HCT116 (cell line): ENCODE results near the gene KERA. TPM values are rescaled to one million over a fixed set of nuclear protein-coding genes. Genes with fewer than 3 reads are reported as not detected.

ENCODE experiments used
- ATAC-seq: fragments of 200-7000 bp; cut with Tn5 transposase; 2 replicates; pipeline ENCODE4 v1.9.1; 2020; ENCODE audit warnings: mild to moderate bottlenecking, moderate library complexity
- BruUV-seq: library from RNA; stranded (reverse); fragments of 400-500 nt; replicated peaks from 2 replicates; lab custom pipeline; 2021; lab: Mats Ljungman, UMichigan
- CTCF ChIA-PET: fragments of 300-600 bp; sonication (Branson Sonifier 250); formaldehyde crosslinking; loops from one replicate; lab custom pipeline; 2021; ENCODE audit warnings: antibody characterized with exemption; lab: Charles Lee
- POLR2A ChIA-PET: fragments of 300-600, 350-600 bp; sonication (Branson Sonifier 250); formaldehyde crosslinking; loops from one replicate; lab custom pipeline; 2021; ENCODE audit warnings: antibody characterized with exemption; lab: Charles Lee
- RAD21 ChIA-PET, 2 experiments: fragments of 300-600 bp; sonication (Branson Sonifier 250); formaldehyde crosslinking; loops; one replicate each; lab custom pipeline; 2023; ENCODE audit warnings: low total read pairs in 2 of 2; ENCODE audit not compliant: uncharacterized antibody in 2 of 2, unreplicated experiment in 2 of 2, low non-redundant PET in 1 of 2; lab: Charles Lee
- DNase-seq: peaks from one replicate; pipeline ENCODE4 v3.0.0-alpha.2; 2010; ENCODE audit warnings: low read depth, low spot score
- H2AFZ ChIP-seq: fragments of 200-600 bp; shearing (Covaris generic), sonication (generic); 2 replicates; pipeline ENCODE4 v1.6.1; 2017; ENCODE audit warnings: low read depth, mixed run types, mixed read lengths, antibody characterized with exemption, low read length; ENCODE audit not compliant: poor library complexity, severe bottlenecking
- H3K27ac ChIP-seq: 2 replicates; pipeline ENCODE4 v1.5.1; 2012; ENCODE audit warnings: low read depth, low read length
- H3K27me3 ChIP-seq: fragments of 200-600 bp; sonication (generic); 2 replicates; pipeline ENCODE4 v1.6.1; 2016; ENCODE audit warnings: mixed run types, low read length, mixed read lengths; ENCODE audit not compliant: insufficient read depth
- H3K36me3 ChIP-seq, 2 experiments: fragments of 200-500 bp in 1 of 2; fragments of 200-600 bp in 1 of 2; sonication (Bioruptor generic) in 1 of 2; sonication (generic) in 1 of 2; 2 replicates each; pipeline versions ENCODE4 v1.5.1 to v1.6.1; 2014 to 2016; ENCODE audit warnings: low read length in 2 of 2, inconsistent platforms in 1 of 2, mixed read lengths in 1 of 2, mixed run types in 1 of 2; ENCODE audit not compliant: insufficient read depth in 2 of 2, control insufficient read depth in 1 of 2
- H3K4me1 ChIP-seq, 2 experiments: fragments of 200-600 bp in 1 of 2; sonication (generic) in 1 of 2; 2 replicates each; pipeline versions ENCODE4 v1.5.1 to v1.6.1; 2012 to 2017; ENCODE audit warnings: low read length in 2 of 2, inconsistent platforms in 1 of 2, mild to moderate bottlenecking in 1 of 2, mixed read lengths in 1 of 2, mixed run types in 1 of 2, moderate library complexity in 1 of 2; ENCODE audit not compliant: insufficient read depth in 2 of 2, control insufficient read depth in 1 of 2
- H3K4me2 ChIP-seq: fragments of 200-600 bp; sonication (generic); 2 replicates; pipeline ENCODE4 v1.6.1; 2017; ENCODE audit warnings: mixed run types, low read length, mixed read lengths
- H3K4me3 ChIP-seq, 2 experiments: fragments of 200-600 bp in 1 of 2; sonication (generic) in 1 of 2; replicated peaks in 1 of 2; 2 replicates each; pipeline ENCODE4 v1.5.1; 2011 to 2016; ENCODE audit warnings: low read length in 2 of 2, control low read depth in 1 of 2, low read depth in 1 of 2, mild to moderate bottlenecking in 1 of 2, mixed read lengths in 1 of 2, mixed run types in 1 of 2
- H3K79me2 ChIP-seq: fragments of 200-600 bp; sonication (generic); 2 replicates; pipeline ENCODE4 v1.6.1; 2017; ENCODE audit warnings: mild to moderate bottlenecking, mixed run types, low read length, moderate library complexity, mixed read lengths; ENCODE audit not compliant: insufficient read depth
- H3K9ac ChIP-seq: fragments of 200-600 bp; sonication (generic); 2 replicates; pipeline ENCODE4 v1.6.1; 2016; ENCODE audit warnings: low read length, mixed read lengths
- H3K9me2 ChIP-seq: fragments of 200-600 bp; sonication (generic), shearing (Covaris generic); 2 replicates; pipeline ENCODE4 v1.6.1; 2017; ENCODE audit warnings: mixed run types, mild to moderate bottlenecking, moderate library complexity; ENCODE audit not compliant: insufficient read depth
- H3K9me3 ChIP-seq, 2 experiments: fragments of 200-500 bp in 1 of 2; fragments of 200-600 bp in 1 of 2; sonication (Bioruptor generic) in 1 of 2; sonication (generic) in 1 of 2; 2 replicates each; pipeline ENCODE4 v1.6.1; 2014 to 2017; ENCODE audit warnings: low read length in 2 of 2, mixed read lengths in 2 of 2, inconsistent platforms in 1 of 2, low read depth in 1 of 2, mild to moderate bottlenecking in 1 of 2, mixed run types in 1 of 2, moderate library complexity in 1 of 2; ENCODE audit not compliant: control insufficient read depth in 1 of 2, insufficient read depth in 1 of 2
- H4K20me1 ChIP-seq: fragments of 200-600 bp; sonication (generic), shearing (Covaris generic); 2 replicates; pipeline ENCODE4 v1.6.1; 2017; ENCODE audit warnings: mixed run types, mild to moderate bottlenecking, moderate library complexity; ENCODE audit not compliant: insufficient read depth
- CBX3 ChIP-seq: IDR thresholded peaks from 2 replicates; pipeline ENCODE4 v1.6.1; 2012; ENCODE audit warnings: low read depth
- EGR1 ChIP-seq: IDR thresholded peaks from 2 replicates; pipeline ENCODE4 v1.6.1; 2012; ENCODE audit warnings: low read depth
- ELF1 ChIP-seq: IDR thresholded peaks from 2 replicates; pipeline ENCODE4 v1.6.1; 2012; ENCODE audit warnings: low read depth, borderline replicate concordance
- EZH2phosphoT487 ChIP-seq: fragments of 200-600 bp; IDR thresholded peaks from 2 replicates; pipeline ENCODE4 v1.6.1; 2018; ENCODE audit warnings: antibody characterized with exemption, borderline replicate concordance
- POLR2A ChIP-seq: IDR thresholded peaks from 2 replicates; pipeline ENCODE4 v1.7.0; 2011; ENCODE audit warnings: borderline replicate concordance; ENCODE audit not compliant: insufficient read depth, insufficient read length; ENCODE audit errors: extremely low read depth
- RAD21 ChIP-seq: IDR thresholded peaks from 2 replicates; pipeline ENCODE4 v1.6.1; 2012; ENCODE audit warnings: low read depth, mild to moderate bottlenecking
- SIN3A ChIP-seq: IDR thresholded peaks from 2 replicates; pipeline ENCODE4 v1.6.1; 2012; ENCODE audit warnings: low read depth
- SRF ChIP-seq: IDR thresholded peaks from 2 replicates; pipeline ENCODE4 v1.6.1; 2012; ENCODE audit warnings: low read depth
- TCF7L2 ChIP-seq: IDR thresholded peaks from 2 replicates; pipeline ENCODE4 v1.7.0; 2011; ENCODE audit warnings: borderline replicate concordance, inconsistent platforms; ENCODE audit not compliant: insufficient read depth, insufficient read length; ENCODE audit errors: extremely low read depth
- YY1 ChIP-seq: IDR thresholded peaks from 2 replicates; pipeline ENCODE4 v1.6.1; 2011; ENCODE audit warnings: low read length, low read depth, moderate library complexity, mild to moderate bottlenecking; ENCODE audit not compliant: insufficient replicate concordance; ENCODE audit errors: extremely low read depth
- ZFX ChIP-seq: fragments of 450-650 bp; IDR thresholded peaks from 2 replicates; pipeline ENCODE4 v1.6.1; 2017
- ZNF274 ChIP-seq: fragments of 200-500 bp; sonication (Bioruptor generic); IDR thresholded peaks from 2 replicates; pipeline ENCODE4 v1.6.1; 2014; ENCODE audit warnings: mild to moderate bottlenecking, low read depth, low read length, inconsistent platforms
- intact Hi-C: fragments of 100-400 bp; cut with micrococcal nuclease; formaldehyde crosslinking; loops from 2 replicates; pipeline ENCODE4 v1.10.0; 2022
- total RNA-seq: library from RNA; stranded (reverse); gene quantifications from one replicate; pipeline ENCODE4 v1.2.1, GENCODE V29; 2021; ENCODE audit not compliant: unreplicated experiment
- TF ChIP-seq, protein P1 (sequence below): IDR thresholded peaks from 2 replicates; pipeline ENCODE4 v1.6.1; 2012; ENCODE audit warnings: low read depth
- TF ChIP-seq, protein P2 (sequence below): IDR thresholded peaks from 2 replicates; pipeline ENCODE4 v1.6.1; 2012
- TF ChIP-seq, protein P3 (sequence below), 3 experiments: fragments of 200-600 bp in 1 of 3; sonication (generic) in 1 of 3; IDR thresholded peaks in 2 of 3; conservative IDR thresholded peaks in 1 of 3; 2 replicates each; pipeline ENCODE4 v1.5.1; 2012 to 2017; ENCODE audit warnings: low read depth in 2 of 3, low read length in 2 of 3, antibody characterized with exemption in 1 of 3, borderline replicate concordance in 1 of 3, control low read depth in 1 of 3, mild to moderate bottlenecking in 1 of 3, mixed read lengths in 1 of 3, mixed run types in 1 of 3, moderate library complexity in 1 of 3; ENCODE audit not compliant: insufficient read depth in 1 of 3

Gene KERA
- total RNA-seq, 1 experiment from 2014 or later: not detected

DNA sequence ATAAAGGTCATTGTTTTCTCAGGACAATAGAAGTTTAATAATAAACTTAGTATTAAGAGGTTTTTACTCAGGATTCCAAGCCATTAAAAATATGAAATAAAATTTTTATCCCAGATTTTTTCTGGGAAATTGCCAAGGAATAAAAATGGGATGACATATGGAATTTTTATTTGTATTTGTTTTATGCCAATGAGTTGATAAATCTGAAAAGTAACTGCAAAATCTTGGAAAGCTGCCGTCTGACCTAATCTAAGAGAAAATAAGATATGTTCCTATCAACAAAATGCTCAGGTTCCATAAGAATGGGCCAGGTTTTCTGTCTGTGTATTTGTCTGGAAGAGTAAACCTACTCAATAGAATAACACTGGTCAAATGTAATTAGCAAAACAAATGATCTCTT, 22.2 kb upstream of the KERA start:
- TF ChIP-seq ZFX: no peak
- TF ChIP-seq ELF1: no peak
- TF ChIP-seq, protein P1, sequence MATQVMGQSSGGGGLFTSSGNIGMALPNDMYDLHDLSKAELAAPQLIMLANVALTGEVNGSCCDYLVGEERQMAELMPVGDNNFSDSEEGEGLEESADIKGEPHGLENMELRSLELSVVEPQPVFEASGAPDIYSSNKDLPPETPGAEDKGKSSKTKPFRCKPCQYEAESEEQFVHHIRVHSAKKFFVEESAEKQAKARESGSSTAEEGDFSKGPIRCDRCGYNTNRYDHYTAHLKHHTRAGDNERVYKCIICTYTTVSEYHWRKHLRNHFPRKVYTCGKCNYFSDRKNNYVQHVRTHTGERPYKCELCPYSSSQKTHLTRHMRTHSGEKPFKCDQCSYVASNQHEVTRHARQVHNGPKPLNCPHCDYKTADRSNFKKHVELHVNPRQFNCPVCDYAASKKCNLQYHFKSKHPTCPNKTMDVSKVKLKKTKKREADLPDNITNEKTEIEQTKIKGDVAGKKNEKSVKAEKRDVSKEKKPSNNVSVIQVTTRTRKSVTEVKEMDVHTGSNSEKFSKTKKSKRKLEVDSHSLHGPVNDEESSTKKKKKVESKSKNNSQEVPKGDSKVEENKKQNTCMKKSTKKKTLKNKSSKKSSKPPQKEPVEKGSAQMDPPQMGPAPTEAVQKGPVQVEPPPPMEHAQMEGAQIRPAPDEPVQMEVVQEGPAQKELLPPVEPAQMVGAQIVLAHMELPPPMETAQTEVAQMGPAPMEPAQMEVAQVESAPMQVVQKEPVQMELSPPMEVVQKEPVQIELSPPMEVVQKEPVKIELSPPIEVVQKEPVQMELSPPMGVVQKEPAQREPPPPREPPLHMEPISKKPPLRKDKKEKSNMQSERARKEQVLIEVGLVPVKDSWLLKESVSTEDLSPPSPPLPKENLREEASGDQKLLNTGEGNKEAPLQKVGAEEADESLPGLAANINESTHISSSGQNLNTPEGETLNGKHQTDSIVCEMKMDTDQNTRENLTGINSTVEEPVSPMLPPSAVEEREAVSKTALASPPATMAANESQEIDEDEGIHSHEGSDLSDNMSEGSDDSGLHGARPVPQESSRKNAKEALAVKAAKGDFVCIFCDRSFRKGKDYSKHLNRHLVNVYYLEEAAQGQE: no peak
- TF ChIP-seq, protein P2, sequence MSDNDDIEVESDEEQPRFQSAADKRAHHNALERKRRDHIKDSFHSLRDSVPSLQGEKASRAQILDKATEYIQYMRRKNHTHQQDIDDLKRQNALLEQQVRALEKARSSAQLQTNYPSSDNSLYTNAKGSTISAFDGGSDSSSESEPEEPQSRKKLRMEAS: no peak
- no peak for TF ChIP-seq YY1
- TF ChIP-seq SIN3A: no peak
- TF ChIP-seq CBX3: no peak
- TF ChIP-seq POLR2A: no peak
- TF ChIP-seq, protein P3, sequence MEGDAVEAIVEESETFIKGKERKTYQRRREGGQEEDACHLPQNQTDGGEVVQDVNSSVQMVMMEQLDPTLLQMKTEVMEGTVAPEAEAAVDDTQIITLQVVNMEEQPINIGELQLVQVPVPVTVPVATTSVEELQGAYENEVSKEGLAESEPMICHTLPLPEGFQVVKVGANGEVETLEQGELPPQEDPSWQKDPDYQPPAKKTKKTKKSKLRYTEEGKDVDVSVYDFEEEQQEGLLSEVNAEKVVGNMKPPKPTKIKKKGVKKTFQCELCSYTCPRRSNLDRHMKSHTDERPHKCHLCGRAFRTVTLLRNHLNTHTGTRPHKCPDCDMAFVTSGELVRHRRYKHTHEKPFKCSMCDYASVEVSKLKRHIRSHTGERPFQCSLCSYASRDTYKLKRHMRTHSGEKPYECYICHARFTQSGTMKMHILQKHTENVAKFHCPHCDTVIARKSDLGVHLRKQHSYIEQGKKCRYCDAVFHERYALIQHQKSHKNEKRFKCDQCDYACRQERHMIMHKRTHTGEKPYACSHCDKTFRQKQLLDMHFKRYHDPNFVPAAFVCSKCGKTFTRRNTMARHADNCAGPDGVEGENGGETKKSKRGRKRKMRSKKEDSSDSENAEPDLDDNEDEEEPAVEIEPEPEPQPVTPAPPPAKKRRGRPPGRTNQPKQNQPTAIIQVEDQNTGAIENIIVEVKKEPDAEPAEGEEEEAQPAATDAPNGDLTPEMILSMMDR (IDR thresholded peaks at IDR 0.05 in 2 of 3, conservative IDR thresholded peaks at IDR 0.05 in 1 of 3; ENCODE audit: borderline replicate concordance in 1 of 3, insufficient read depth in 1 of 3, low read depth in 2 of 3, low read length in 2 of 3): no peak
- TF ChIP-seq RAD21: no peak
- TF ChIP-seq EZH2phosphoT487: no peak
- TF ChIP-seq SRF: no peak
- no peak for TF ChIP-seq ZNF274
- no peak for TF ChIP-seq TCF7L2
- TF ChIP-seq EGR1: no peak
- Histone ChIP-seq H3K9ac (no peak overlapping the region), H3K9me3 (no peaks in the 10 kb centered on the region), H3K4me1 (no peaks in the 10 kb centered on the region), H3K36me3 (no peaks in the 10 kb centered on the region), H3K27me3 (no peaks in the 10 kb centered on the region), H2AFZ (no peak overlapping the region), H3K4me2 (no peak overlapping the region), H3K4me3 (no peak overlapping the region), H3K27ac (no peak overlapping the region), H4K20me1 (no peaks in the 10 kb centered on the region), H3K9me2 (no peaks in the 10 kb centered on the region), H3K79me2 (no peaks in the 10 kb centered on the region)
- ChIA-PET RAD21 (no interaction called here), POLR2A (no interaction called here), CTCF (no interaction called here)
- DNase-seq: no peak
- no TSS peak for BruUV-seq
- intact Hi-C loops: no loop called here
- ATAC-seq: no peak
